Colonic mucosa (tissue), 4 donors: ENCODE data around the gene ITPR2. TPM values are rescaled to one million over a fixed set of nuclear protein-coding genes. Genes with fewer than 3 reads are reported as not detected.

Experiments used
- DNase-seq: peaks from one replicate; pipeline ENCODE4 v3.0.0-alpha.2; 2020
- H3K27ac ChIP-seq: fragments of 200-600 bp; one replicate; pipeline ENCODE4 v1.8.0; 2021
- H3K27me3 ChIP-seq: fragments of 200-600 bp; one replicate; pipeline ENCODE4 v1.8.0; 2021
- H3K36me3 ChIP-seq: fragments of 200-600 bp; one replicate; pipeline ENCODE4 v1.8.0; 2021
- H3K4me1 ChIP-seq: fragments of 200-600 bp; one replicate; pipeline ENCODE4 v1.8.0; 2021; ENCODE audit warnings: mild to moderate bottlenecking
- H3K4me3 ChIP-seq: fragments of 200-600 bp; one replicate; pipeline ENCODE4 v1.8.0; 2021
- H3K9ac ChIP-seq, 2 donors: one replicate each; pipeline ENCODE4 v1.7.0; 2013; ENCODE audit warnings: control low read depth in 2 of 2, low read depth in 2 of 2, low read length in 2 of 2
- H3K9me3 ChIP-seq: fragments of 200-600 bp; one replicate; pipeline ENCODE4 v1.8.0; 2021
- CTCF ChIP-seq: fragments of 200-600 bp; IDR thresholded peaks from one replicate; pipeline ENCODE4 v1.8.0; 2022; ENCODE audit warnings: antibody characterized with exemption, mild to moderate bottlenecking
- intact Hi-C: fragments of 100-400 bp; cut with DNase I; formaldehyde crosslinking; loops from one replicate; pipeline ENCODE4 v1.14.1; 2022
- total RNA-seq, 2 donors: library from RNA; stranded (reverse); fragmentation: NEBNext Ultra II Directional in 1 of 2; extraction: Animal tissue kit (Norgen Biotek cat#: 25700) in 1 of 2; gene quantifications; one replicate each; pipeline ENCODE4 v1.2.1, GENCODE V29; 2021
- donor health status: healthy.
- donor health status: DM: no; HTN: no; CAD: no.
- donor health status: DM: no; HTN: no; CAD: no.

ITPR2 gene
- total RNA-seq, 2 donors from 2014 or later = 15.9 to 39.3 TPM

GRCh38 chr12:26416550-26416949 lies 416.4 kb downstream of the ITPR2 start:
- no peak overlapping the region for H3K27ac ChIP-seq
- no peaks in the 10 kb centered on the region for H3K27me3 ChIP-seq
- no peak overlapping the region for H3K4me3 ChIP-seq
- no peaks in the 10 kb centered on the region for H3K36me3 ChIP-seq
- TF ChIP-seq CTCF = no peak
- intact Hi-C loops = no loop called here
- no peaks in the 10 kb centered on the region for H3K4me1 ChIP-seq
- H3K9ac ChIP-seq = no peak overlapping the region
- no peaks in the 10 kb centered on the region for H3K9me3 ChIP-seq
- no peak for DNase-seq

- Histone ChIP-seq H3K4me1 (no peaks in the 10 kb centered on the region), H3K36me3 (no peaks in the 10 kb centered on the region), H3K27me3 (no peaks in the 10 kb centered on the region), H3K4me3 (no peak overlapping the region), H3K9ac (no peak overlapping the region), H3K9me3 (no peaks in the 10 kb centered on the region), H3K27ac (no peak overlapping the region)
- intact Hi-C loops = no loop called here
- DNase-seq = no peak
- TF ChIP-seq CTCF = no peak
These were observed 422.3 kb downstream of the ITPR2 start for GRCh38 chr12:26410689-26411088.

GRCh38 chr12:26406813-26407212 lies 426.2 kb downstream of the ITPR2 start:
- Histone ChIP-seq H3K4me1 (no peaks in the 10 kb centered on the region), H3K9ac (no peak overlapping the region), H3K36me3 (no peaks in the 10 kb centered on the region), H3K27ac (no peak overlapping the region), H3K9me3 (no peaks in the 10 kb centered on the region), H3K27me3 (no peaks in the 10 kb centered on the region), H3K4me3 (no peak overlapping the region)
- DNase-seq = no peak
- intact Hi-C loops = no loop called here
- TF ChIP-seq CTCF = no peak

- no peak for TF ChIP-seq CTCF
- intact Hi-C loops = no loop called here
- no peak overlapping the region for H3K27ac ChIP-seq
- H3K9me3 ChIP-seq = no peaks in the 10 kb centered on the region
- H3K9ac ChIP-seq = no peak overlapping the region
- H3K27me3 ChIP-seq = no peaks in the 10 kb centered on the region
- no peaks in the 10 kb centered on the region for H3K4me1 ChIP-seq
- DNase-seq = no peak
- no peak overlapping the region for H3K4me3 ChIP-seq
- no peaks in the 10 kb centered on the region for H3K36me3 ChIP-seq
These were observed 426.6 kb downstream of the ITPR2 start for GRCh38 chr12:26406391-26406790.

- DNase-seq = no peak
- Histone ChIP-seq H3K27ac (no peak overlapping the region), H3K36me3 (no peaks in the 10 kb centered on the region), H3K27me3 (no peaks in the 10 kb centered on the region), H3K4me1 (no peaks in the 10 kb centered on the region), H3K4me3 (no peak overlapping the region), H3K9me3 (no peaks in the 10 kb centered on the region), H3K9ac (no peak overlapping the region)
- intact Hi-C loops = loop anchor here (5.0 kb wide), 1 partner anchor 286 kb away; no protein-coding TSS in a partner anchor
- no peak for TF ChIP-seq CTCF
These were observed 429.4 kb downstream of the ITPR2 start for GRCh38 chr12:26403601-26404000.

- TF ChIP-seq CTCF = peak; percentile 39
- intact Hi-C loops = loop anchor here (5.0 kb wide), 1 partner anchor 285 kb away; no protein-coding TSS in a partner anchor
- Histone ChIP-seq H3K4me3 (no peak overlapping the region), H3K4me1 (no peaks in the 10 kb centered on the region), H3K9me3 (no peaks in the 10 kb centered on the region), H3K27me3 (no peaks in the 10 kb centered on the region), H3K36me3 (no peaks in the 10 kb centered on the region), H3K27ac (no peak overlapping the region), H3K9ac (no peak overlapping the region)
- peak; percentile 56 for DNase-seq
These were observed 430.3 kb downstream of the ITPR2 start for GRCh38 chr12:26402648-26403047.
